ENCODE results near the gene PGAM5.

The PGAM5 gene

GRCh38 chr12:132741620-132742019, 31.0 kb downstream of the PGAM5 start:
- no peaks in the 10 kb centered on the region for H3K36me3 ChIP-seq (replicated peaks; ENCODE audit: insufficient read depth, low read length)
- no peaks in the 10 kb centered on the region for H3K9me3 ChIP-seq (replicated peaks; ENCODE audit: insufficient read depth, low read length)
- no peak overlapping the region for H3K4me3 ChIP-seq (ENCODE audit: low read length)
- no peak overlapping the region for H2AFZ ChIP-seq (ENCODE audit: low read length)
- no peaks in the 10 kb centered on the region for H3K4me1 ChIP-seq (ENCODE audit: low read length)
- no peaks in the 10 kb centered on the region for H3F3A ChIP-seq (ENCODE audit: insufficient read depth, low read length)
- no peaks in the 10 kb centered on the region for H3K27me3 ChIP-seq (replicated peaks; ENCODE audit: insufficient read depth, low read length)
- H3K4me2 ChIP-seq (ENCODE audit: low read depth, low read length), result no peak overlapping the region
- H4K20me1 ChIP-seq (ENCODE audit: insufficient read depth, low read length), result no peaks in the 10 kb centered on the region
- TF ChIP-seq EZH2 (optimal IDR thresholded peaks at IDR 0.05; ENCODE audit: low read depth, low read length) (no peak), EZH2phosphoT487 (IDR thresholded peaks at IDR 0.05; ENCODE audit: low read length) (no peak), CTCF (IDR thresholded peaks at IDR 0.05; ENCODE audit: low read length) (no peak)
- DNase-seq, result no peak
- H3K9ac ChIP-seq (ENCODE audit: low read length), result no peak overlapping the region
- peaks cover 5% of the 10 kb centered on the region for H3K79me2 ChIP-seq (ENCODE audit: low read length)
- no peaks in the 10 kb centered on the region for H3K9me2 ChIP-seq (replicated peaks; ENCODE audit: insufficient read depth, low read length)
- no peak overlapping the region for H3K27ac ChIP-seq (ENCODE audit: low read length)

- Histone ChIP-seq H3K9ac (ENCODE audit: low read length) (no peak overlapping the region), H3K4me3 (ENCODE audit: low read length) (no peak overlapping the region), H3K4me2 (ENCODE audit: low read depth, low read length) (no peak overlapping the region), H3K9me2 (replicated peaks; ENCODE audit: insufficient read depth, low read length) (no peaks in the 10 kb centered on the region), H3K27ac (ENCODE audit: low read length) (no peak overlapping the region), H4K20me1 (ENCODE audit: insufficient read depth, low read length) (no peaks in the 10 kb centered on the region), H2AFZ (ENCODE audit: low read length) (no peak overlapping the region), H3K36me3 (replicated peaks; ENCODE audit: insufficient read depth, low read length) (no peaks in the 10 kb centered on the region), H3F3A (ENCODE audit: insufficient read depth, low read length) (no peaks in the 10 kb centered on the region), H3K79me2 (ENCODE audit: low read length) (peaks cover 5% of the 10 kb centered on the region), H3K9me3 (replicated peaks; ENCODE audit: insufficient read depth, low read length) (no peaks in the 10 kb centered on the region), H3K27me3 (replicated peaks; ENCODE audit: insufficient read depth, low read length) (no peaks in the 10 kb centered on the region), H3K4me1 (ENCODE audit: low read length) (no peaks in the 10 kb centered on the region)
- no peak for DNase-seq
- TF ChIP-seq EZH2phosphoT487 (IDR thresholded peaks at IDR 0.05; ENCODE audit: low read length) (no peak), EZH2 (optimal IDR thresholded peaks at IDR 0.05; ENCODE audit: low read depth, low read length) (no peak), CTCF (IDR thresholded peaks at IDR 0.05; ENCODE audit: low read length) (no peak)
Measured at GRCh38 chr12:132743831-132744230, 33.2 kb downstream of the PGAM5 start.

GRCh38 chr12:132746613-132747012, 36.0 kb downstream of the PGAM5 start:
- peaks cover 5% of the 10 kb centered on the region for H3K79me2 ChIP-seq (ENCODE audit: low read length)

More at GRCh38 chr12:132746613-132747012, 36.0 kb downstream of the PGAM5 start:
- H3F3A ChIP-seq (ENCODE audit: insufficient read depth, low read length), result no peaks in the 10 kb centered on the region
- H3K27me3 ChIP-seq (replicated peaks; ENCODE audit: insufficient read depth, low read length), result no peaks in the 10 kb centered on the region
- H3K9ac ChIP-seq (ENCODE audit: low read length), result no peak overlapping the region
- no peak for TF ChIP-seq EZH2 (optimal IDR thresholded peaks at IDR 0.05; ENCODE audit: low read depth, low read length)
- no peak for TF ChIP-seq CTCF (IDR thresholded peaks at IDR 0.05; ENCODE audit: low read length)
- no peak for TF ChIP-seq EZH2phosphoT487 (IDR thresholded peaks at IDR 0.05; ENCODE audit: low read length)
- no peak for DNase-seq
- H3K4me3 ChIP-seq (ENCODE audit: low read length), result no peak overlapping the region
- no peak overlapping the region for H3K27ac ChIP-seq (ENCODE audit: low read length)
- no peak overlapping the region for H2AFZ ChIP-seq (ENCODE audit: low read length)
- no peak overlapping the region for H3K4me2 ChIP-seq (ENCODE audit: low read depth, low read length)
- no peaks in the 10 kb centered on the region for H3K36me3 ChIP-seq (replicated peaks; ENCODE audit: insufficient read depth, low read length)
- H4K20me1 ChIP-seq (ENCODE audit: insufficient read depth, low read length), result no peaks in the 10 kb centered on the region
- no peaks in the 10 kb centered on the region for H3K9me3 ChIP-seq (replicated peaks; ENCODE audit: insufficient read depth, low read length)
- H3K9me2 ChIP-seq (replicated peaks; ENCODE audit: insufficient read depth, low read length), result no peaks in the 10 kb centered on the region
- H3K4me1 ChIP-seq (ENCODE audit: low read length), result no peaks in the 10 kb centered on the region

All from MM.1S (cell line).